Measurements from ENCODE around the gene SIRT5.

The SIRT5 gene

DNA sequence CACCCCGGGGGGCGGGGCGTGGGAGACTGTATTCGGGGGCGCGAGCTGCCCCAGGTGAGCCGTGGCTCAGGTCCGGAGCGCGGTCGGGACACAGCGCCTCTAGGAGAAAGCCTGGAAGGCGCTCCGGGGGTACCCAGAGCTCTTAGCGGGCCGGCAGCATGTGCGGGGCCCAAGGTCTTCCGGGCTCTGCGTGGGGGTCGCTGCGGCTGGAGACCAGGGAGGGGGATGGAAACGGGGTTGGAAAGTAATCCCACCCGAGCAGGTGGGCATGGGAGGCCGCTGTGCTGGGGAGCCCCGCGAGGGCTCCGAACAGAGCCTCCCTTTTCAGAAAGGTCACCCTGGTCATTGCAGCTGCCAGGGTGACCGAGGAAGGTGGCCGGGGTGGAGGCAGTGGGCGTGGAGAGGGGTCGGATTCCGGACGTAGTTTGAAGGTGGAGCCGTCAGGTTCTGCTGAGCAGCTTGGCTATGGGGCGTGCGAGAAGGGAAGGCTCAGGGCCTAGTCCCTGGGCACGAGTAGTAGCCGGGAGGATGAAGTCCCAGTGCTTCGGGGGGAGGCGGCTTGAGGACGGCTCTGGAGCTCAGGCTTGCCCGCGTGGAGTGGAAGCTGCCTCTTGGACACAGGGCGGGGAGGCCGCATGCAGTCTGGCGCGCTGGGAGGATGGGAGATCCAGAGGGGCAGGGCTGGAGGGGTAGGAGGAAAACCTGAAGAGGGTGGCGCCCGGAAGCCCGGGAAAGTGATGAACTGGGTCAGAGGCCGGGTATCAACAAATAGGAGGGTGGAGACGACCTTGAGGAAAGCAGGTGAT, at the start of gene SIRT5:
SIRT5 (plus strand) TSS at position 31 of the 806 bp plus-strand sequence. CDS start 9,510 bp downstream, outside the sequence.
- peak; percentile 83 for DNase-seq

DNA sequence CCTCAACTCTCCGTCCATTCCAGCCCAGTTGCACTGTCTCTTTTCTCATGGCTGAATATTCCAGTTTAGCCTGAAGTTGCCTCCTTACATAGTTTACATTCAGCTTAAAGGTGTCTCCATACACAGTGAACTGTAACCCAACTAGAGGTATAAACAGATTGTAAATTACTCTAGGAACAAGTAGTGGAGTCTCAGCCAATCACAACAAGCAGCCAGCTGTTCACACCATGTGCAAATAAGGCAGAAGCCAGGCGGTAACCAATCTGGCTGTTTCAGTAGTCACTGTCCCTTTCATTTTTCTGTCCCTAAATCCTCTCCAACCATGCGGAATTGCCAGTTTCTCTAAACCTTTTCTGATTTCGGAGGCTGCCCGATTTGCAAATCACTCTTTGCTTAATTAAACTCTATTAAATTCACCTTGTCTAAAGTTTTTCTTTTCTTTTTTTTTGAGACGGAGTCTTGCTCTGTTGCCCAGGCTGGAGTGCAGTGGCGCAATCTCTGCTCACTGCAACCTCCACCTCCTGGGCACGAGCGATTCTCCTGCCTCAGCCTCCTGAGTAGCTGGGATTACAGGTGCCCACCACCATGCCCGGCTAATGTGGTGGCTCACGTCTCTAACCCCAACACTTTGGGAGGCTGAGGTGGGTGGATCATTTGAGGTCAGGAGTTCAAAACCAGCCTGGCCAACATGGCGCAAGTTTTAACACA, 49.4 kb upstream of the SIRT5 start:
- DNase-seq, result no peak

- no peak for DNase-seq
These were observed 48.1 kb upstream of the SIRT5 start for GRCh38 chr6:13526357-13526726.

GRCh38 chr6:13526727-13527670, 47.4 kb upstream of the SIRT5 start:
- no peak for DNase-seq

DNA sequence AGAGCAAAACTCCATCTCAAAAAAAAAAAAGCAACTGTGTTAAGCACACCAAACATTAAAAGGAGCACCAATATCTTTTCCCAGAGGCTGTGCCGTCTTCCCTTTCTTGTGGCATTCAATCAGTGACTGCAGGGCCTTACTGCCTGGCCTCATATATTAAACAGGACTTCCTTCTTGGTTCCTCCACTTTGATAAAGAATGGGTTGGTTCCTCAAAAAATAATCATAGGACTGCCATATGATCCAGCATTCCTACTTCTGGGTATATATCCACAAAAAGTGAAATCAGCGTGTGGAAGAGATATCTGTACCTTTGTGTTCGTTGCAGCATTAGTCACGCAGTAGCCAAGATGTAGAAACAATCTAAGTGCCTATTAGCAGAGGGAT, 46.7 kb upstream of the SIRT5 start:
- no peak for DNase-seq

DNA sequence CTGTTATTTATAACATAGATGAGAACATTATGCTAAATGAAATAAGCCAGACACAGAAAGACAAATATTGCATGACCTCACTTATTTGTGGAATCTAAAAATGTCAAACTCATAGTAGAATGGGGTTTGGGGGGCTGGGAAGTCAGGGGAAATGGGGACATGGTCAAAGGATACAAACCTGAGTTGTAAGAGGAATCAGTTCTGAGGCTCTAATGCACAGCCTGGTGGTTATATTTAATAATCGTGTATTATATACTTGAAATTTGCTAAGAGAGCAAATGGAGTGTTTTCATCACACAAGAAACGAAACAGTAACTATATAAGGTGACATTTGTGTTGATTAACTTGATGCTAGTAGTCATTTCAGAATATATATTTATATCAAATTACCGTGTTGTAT, 46.2 kb upstream of the SIRT5 start:
- no peak for DNase-seq

DNA sequence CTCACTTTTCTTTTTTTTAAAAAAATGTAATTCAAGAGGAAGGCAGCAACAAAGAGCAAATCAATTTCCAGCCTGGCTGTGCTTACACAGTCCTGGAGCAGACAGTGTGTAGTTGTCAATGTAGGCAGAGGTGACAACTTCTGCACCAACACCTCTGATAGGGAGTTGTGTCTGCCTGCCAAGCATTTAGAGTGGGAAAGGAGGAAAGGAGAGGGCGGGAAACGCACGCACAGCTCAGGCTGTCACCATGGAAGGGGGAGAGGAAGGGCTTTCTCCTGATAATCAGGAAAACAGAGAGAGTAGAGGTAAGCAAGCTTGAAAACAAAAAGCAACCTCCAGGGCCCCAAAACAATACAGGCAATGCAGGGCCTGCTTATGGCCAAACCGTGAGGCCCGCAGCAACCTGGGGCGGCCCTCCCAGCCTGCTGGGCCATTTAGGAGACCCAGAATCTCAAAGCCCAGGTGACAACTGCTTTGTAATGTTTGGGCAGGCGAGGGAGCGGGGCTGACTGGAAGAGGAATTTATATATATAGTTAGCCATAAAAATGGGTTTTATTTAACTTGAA, 45.5 kb upstream of the SIRT5 start:
- no peak for DNase-seq

- DNase-seq, result no peak
These were observed 42.4 kb upstream of the SIRT5 start for GRCh38 chr6:13531956-13532355.

DNA sequence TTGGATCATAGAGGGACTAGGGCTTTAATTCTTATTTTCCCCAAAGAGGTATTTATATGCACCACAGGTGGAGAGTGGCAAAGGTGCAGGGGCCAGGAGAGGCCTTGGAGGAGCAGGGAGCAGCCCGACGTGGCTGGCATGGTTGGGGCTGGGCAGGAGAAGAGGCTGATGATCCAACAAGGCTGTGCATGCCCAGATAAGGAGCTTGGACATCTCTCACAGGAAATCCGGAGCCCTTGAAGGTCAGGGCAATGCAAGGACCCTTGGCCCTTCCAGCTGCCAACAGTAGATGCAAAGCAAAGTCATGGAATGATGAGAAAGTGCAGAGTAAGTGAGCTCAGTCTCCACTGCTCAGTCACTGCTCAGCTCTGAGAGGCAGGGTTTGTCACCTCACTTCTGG, 39.9 kb upstream of the SIRT5 start:
- DNase-seq, result no peak

GRCh38 chr6:13535306-13535705, 39.1 kb upstream of the SIRT5 start:
- DNase-seq, result no peak

DNA sequence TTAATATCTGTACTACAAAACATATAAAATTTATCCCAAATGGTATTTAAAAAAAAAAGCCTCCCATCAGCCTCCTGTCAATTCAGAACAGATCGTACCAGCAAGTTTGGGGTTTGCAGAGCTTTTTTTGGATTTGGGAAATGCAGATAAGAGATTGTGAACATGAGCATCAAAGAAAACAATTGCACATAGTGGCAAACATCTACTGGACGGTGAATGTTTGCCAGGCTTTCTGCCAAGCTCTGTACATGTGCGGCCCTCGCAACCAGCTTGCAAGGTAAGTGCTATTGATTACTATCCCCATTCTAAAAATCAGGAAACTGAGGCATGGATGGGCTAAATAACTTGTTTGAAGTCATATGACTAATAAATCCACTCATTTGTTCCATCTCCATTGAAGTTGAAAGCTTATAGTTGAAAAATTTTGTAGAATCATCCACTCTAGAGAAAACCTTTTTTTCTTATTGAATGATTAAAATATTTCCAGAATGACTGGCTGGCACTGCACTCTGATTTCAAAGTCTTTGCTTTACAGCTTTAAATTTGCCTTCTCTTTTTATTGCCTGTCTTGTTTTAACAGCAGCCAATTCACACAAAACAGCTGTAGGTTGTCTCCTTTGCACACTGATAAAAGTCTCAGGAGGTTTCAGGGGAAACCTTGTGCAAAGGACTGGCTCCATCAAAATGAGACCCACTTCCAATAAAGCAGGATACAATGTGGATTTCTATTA, 37.4 kb upstream of the SIRT5 start:
- DNase-seq, result no peak

GRCh38 chr6:13537527-13537897, 36.9 kb upstream of the SIRT5 start:
- DNase-seq, result no peak

- no peak for DNase-seq
These were observed 36.3 kb upstream of the SIRT5 start for GRCh38 chr6:13538084-13538483.

DNA sequence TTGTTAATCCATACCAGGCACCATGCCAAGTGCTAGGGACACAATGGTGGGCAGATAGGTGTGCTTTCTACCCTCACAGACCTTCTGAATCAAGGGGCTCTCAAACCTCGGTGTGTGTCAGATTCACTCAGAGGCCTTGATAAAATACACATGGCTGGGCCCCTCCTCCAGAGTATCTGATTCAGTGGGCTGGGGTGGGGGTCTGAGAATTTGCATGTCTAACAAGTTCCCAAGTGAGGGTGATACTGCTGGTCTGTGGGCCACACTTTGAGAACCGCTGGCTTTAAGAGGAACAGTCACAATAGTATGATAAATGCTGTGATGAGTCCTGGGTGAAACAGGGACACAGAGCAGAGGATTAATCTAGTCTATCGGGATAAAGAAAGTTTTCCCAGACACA, 35.8 kb upstream of the SIRT5 start:
- DNase-seq, result no peak

DNA sequence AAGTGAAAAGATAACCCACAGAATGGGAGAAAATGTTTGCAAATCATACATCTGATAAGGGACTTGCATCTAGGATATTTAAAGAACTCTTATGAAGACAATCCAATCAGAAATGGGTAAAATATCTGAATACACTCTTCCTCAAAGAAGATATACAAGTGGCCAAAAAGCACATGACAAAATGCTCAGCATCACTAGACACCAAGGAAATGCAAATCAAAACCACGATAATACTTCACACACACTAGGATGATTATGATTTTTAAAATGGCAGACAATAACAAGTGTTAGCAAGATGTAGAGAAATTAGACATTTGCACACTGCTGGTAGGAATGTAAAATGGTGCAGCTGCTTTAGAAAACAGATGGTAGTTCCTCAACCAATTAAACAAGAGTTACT, 34.8 kb upstream of the SIRT5 start:
- DNase-seq, result no peak

DNA sequence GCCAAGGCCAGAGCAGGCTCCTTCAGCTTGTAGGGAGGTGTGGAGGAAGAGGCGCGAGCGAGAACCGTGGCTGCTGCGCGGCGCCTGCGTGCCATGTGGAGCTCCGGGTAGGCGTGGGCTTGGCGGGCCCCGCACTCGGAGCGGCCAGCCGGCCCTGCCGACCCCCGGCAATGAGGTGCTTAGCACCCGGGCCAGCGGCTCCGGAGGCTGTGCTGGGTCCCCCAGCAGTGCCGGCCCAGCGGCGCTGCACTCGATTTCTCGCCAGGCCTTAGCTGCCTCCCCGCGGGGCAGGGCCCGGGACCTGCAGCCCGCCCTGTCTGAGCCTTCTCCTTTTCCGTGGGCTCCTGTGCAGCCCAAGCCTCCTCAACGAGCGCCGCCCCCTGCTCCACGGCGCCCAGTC, 32.9 kb upstream of the SIRT5 start:
- no peak for DNase-seq

- no peak for DNase-seq
These were observed 29.8 kb upstream of the SIRT5 start for GRCh38 chr6:13544454-13545186.

- DNase-seq, result no peak
These were observed 28.5 kb upstream of the SIRT5 start for GRCh38 chr6:13545885-13546284.

GRCh38 chr6:13548500-13549210, 25.7 kb upstream of the SIRT5 start:
- DNase-seq, result no peak

DNA sequence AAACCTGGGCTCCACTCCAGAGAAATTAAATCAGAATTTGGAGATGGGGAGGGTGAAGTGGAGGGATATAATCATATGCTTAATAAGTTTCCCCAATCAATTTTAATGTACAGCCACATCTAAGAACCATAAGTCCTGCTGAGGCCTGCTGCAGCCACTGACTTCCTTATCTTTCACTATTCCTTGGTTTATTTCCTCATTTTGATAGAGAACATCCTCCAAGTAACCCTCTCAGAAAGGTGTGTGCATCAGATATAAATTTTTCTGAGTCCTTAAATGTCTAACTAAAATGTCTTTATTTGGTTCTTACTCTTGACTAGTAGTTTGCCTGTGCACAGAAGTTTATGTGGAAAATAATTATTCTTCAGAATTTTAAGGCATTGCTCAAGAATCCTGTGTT, 23.7 kb upstream of the SIRT5 start:
- no peak for DNase-seq

- DNase-seq, result no peak
These were observed 20.8 kb upstream of the SIRT5 start for GRCh38 chr6:13553646-13554045.
